ENCODE results near the gene CSAG3. TPM values are rescaled to one million over a fixed set of nuclear protein-coding genes. Genes with fewer than 3 reads are reported as not detected.

CSAG3 gene
- total RNA-seq, 1 donor from 2014 or later = not detected

- no peak for DNase-seq (ENCODE audit: low spot score)
Measured at GRCh38 chrX:152806035-152806434, 47.0 kb downstream of the CSAG3 start.

Other genes starting within 250 kb of the CSAG3 start
- gene GABRQ, start 121.3 kb upstream of the CSAG3 start, total RNA-seq = not detected
- gene MAGEA3, start 60.4 kb upstream of the CSAG3 start, total RNA-seq = not detected
- not detected for gene CSAG2, start 49.9 kb upstream of the CSAG3 start, total RNA-seq
- gene MAGEA2B, start 44.6 kb upstream of the CSAG3 start, total RNA-seq = not detected
- gene CSAG1, start 25.5 kb upstream of the CSAG3 start, total RNA-seq = not detected
- not detected for gene MAGEA12, start 25.5 kb upstream of the CSAG3 start, total RNA-seq
- gene MAGEA2, start 5.4 kb upstream of the CSAG3 start, total RNA-seq = not detected
- gene MAGEA6, start 10.5 kb downstream of the CSAG3 start, total RNA-seq = not detected
- gene CETN2, start 71.5 kb downstream of the CSAG3 start, total RNA-seq = 22.1 TPM
- gene NSDHL, start 71.8 kb downstream of the CSAG3 start, total RNA-seq = 35.4 TPM
- 6.3 TPM for gene ZNF185, start 138.8 kb downstream of the CSAG3 start, total RNA-seq
- gene PNMA5, start 234.9 kb downstream of the CSAG3 start, total RNA-seq = not detected

All from mesenteric fat pad (tissue), 1 donor.